Tibial nerve (tissue), 3 donors: Measurements from ENCODE around the gene RABEP1.
"Not testable (repeated sequence)": the region's sequence is repeated elsewhere in the genome, so short reads cannot be mapped to it uniquely, and the experiment has no call there.

Experiments
- CTCF ChIP-seq, 5 experiments: fragments of 200-600 bp in 3 of 5; fragments of 450-650 bp in 2 of 5; sonication (generic) in 3 of 5; IDR thresholded peaks; one replicate each; pipeline ENCODE4 v1.5.1; 2016 to 2019; ENCODE audit warnings: antibody characterized with exemption in 5 of 5, mild to moderate bottlenecking in 3 of 5, moderate library complexity in 2 of 5
- POLR2A ChIP-seq, 2 donors: fragments of 450-650 bp; IDR thresholded peaks; one replicate each; pipeline ENCODE4 v1.6.1; 2017; ENCODE audit warnings: antibody characterized with exemption in 2 of 2, mild to moderate bottlenecking in 2 of 2, moderate library complexity in 2 of 2

GRCh38 chr17:5239769-5240168, 42.3 kb upstream of the RABEP1 start:
- not testable (repeated sequence) for TF ChIP-seq CTCF, POLR2A (IDR thresholded peaks at IDR 0.05)
